Measurements from ENCODE around the gene SARS2. TPM values are rescaled to one million over a fixed set of nuclear protein-coding genes. Genes with fewer than 3 reads are reported as not detected.
"Not testable (repeated sequence)": the region's sequence is repeated elsewhere in the genome, so short reads cannot be mapped to it uniquely, and the experiment has no call there.

The SARS2 gene
- total RNA-seq, 1 experiment from 2014 or later: 26.7 TPM

GRCh38 chr19:38970664-38971532 is 40.3 kb upstream of the SARS2 start:
- no peaks in the 10 kb centered on the region for H3K27me3 ChIP-seq (ENCODE audit: low read length)
- no TSS peak for BruUV-seq (replicated peaks)
- H3K9ac ChIP-seq (ENCODE audit: low read length): no peak overlapping the region
- no peaks in the 10 kb centered on the region for H3F3A ChIP-seq (ENCODE audit: low read length, unreplicated experiment)
- no peaks in the 10 kb centered on the region for H3K4me1 ChIP-seq (ENCODE audit: insufficient read depth, low read length)
- ChIA-PET CTCF (no interaction called here), POLR2A (ENCODE audit: unreplicated experiment) (no interaction called here)
- H3K27ac ChIP-seq (ENCODE audit: low read length): no peak overlapping the region
- TF ChIP-seq EZH2 (IDR thresholded peaks at IDR 0.05; ENCODE audit: low read length, unreplicated experiment): no peak
- H3K9me2 ChIP-seq (replicated peaks; ENCODE audit: low read length): no peaks in the 10 kb centered on the region
- H3K79me2 ChIP-seq (ENCODE audit: low read length): no peaks in the 10 kb centered on the region
- DNase-seq (no peak), ATAC-seq (no peak)
- H4K20me1 ChIP-seq (ENCODE audit: low read length): no peaks in the 10 kb centered on the region
- H3K4me2 ChIP-seq (ENCODE audit: low read length): no peak overlapping the region
- no peak overlapping the region for H2AFZ ChIP-seq (ENCODE audit: low read length)
- H3K4me3 ChIP-seq (ENCODE audit: low read length): no peak overlapping the region
- H3K36me3 ChIP-seq (ENCODE audit: low read depth, low read length): no peaks in the 10 kb centered on the region
- H3K9me3 ChIP-seq (ENCODE audit: low read length): no peaks in the 10 kb centered on the region
- intact Hi-C loops (cut with micrococcal nuclease): no loop called here

- H3K4me1 ChIP-seq (ENCODE audit: insufficient read depth, low read length); H3F3A ChIP-seq (ENCODE audit: low read length, unreplicated experiment); H4K20me1 ChIP-seq (ENCODE audit: low read length); H3K36me3 ChIP-seq (ENCODE audit: low read depth, low read length); H3K27me3 ChIP-seq (ENCODE audit: low read length); H3K9ac ChIP-seq (ENCODE audit: low read length); H2AFZ ChIP-seq (ENCODE audit: low read length); H3K27ac ChIP-seq (ENCODE audit: low read length); H3K79me2 ChIP-seq (ENCODE audit: low read length); H3K4me3 ChIP-seq (ENCODE audit: low read length); ATAC-seq; POLR2A ChIA-PET (ENCODE audit: unreplicated experiment); H3K9me3 ChIP-seq (ENCODE audit: low read length); CTCF ChIA-PET; H3K9me2 ChIP-seq (replicated peaks; ENCODE audit: low read length); DNase-seq; BruUV-seq (replicated peaks); H3K4me2 ChIP-seq (ENCODE audit: low read length): not testable (repeated sequence)
- intact Hi-C loops (cut with micrococcal nuclease): loop anchor here (10.0 kb wide), 1 partner anchor 359 kb away; the partner anchor contains the start of gene LRFN1
Observed at GRCh38 chr19:38966149-38966548, 35.6 kb upstream of the SARS2 start.

GRCh38 chr19:38964738-38965137 is 34.2 kb upstream of the SARS2 start:
- Histone ChIP-seq H3K27ac (ENCODE audit: low read length) (no peak overlapping the region), H3F3A (ENCODE audit: low read length, unreplicated experiment) (no peaks in the 10 kb centered on the region), H2AFZ (ENCODE audit: low read length) (no peak overlapping the region), H3K9me2 (replicated peaks; ENCODE audit: low read length) (no peaks in the 10 kb centered on the region), H3K9ac (ENCODE audit: low read length) (no peak overlapping the region), H3K4me1 (ENCODE audit: insufficient read depth, low read length) (peaks cover 3% of the 10 kb centered on the region; the same call in 1 of the 2 replicates), H4K20me1 (ENCODE audit: low read length) (no peaks in the 10 kb centered on the region), H3K79me2 (ENCODE audit: low read length) (no peaks in the 10 kb centered on the region), H3K27me3 (ENCODE audit: low read length) (no peaks in the 10 kb centered on the region), H3K4me3 (ENCODE audit: low read length) (no peak overlapping the region), H3K4me2 (ENCODE audit: low read length) (no peak overlapping the region), H3K36me3 (ENCODE audit: low read depth, low read length) (no peaks in the 10 kb centered on the region), H3K9me3 (ENCODE audit: low read length) (no peaks in the 10 kb centered on the region)
- ATAC-seq (no peak), DNase-seq (no peak)
- TF ChIP-seq CTCF (conservative IDR thresholded peaks at IDR 0.05; ENCODE audit: low read depth, low read length) (no peak), EZH2 (IDR thresholded peaks at IDR 0.05; ENCODE audit: low read length, unreplicated experiment) (no peak), EZH2phosphoT487 (IDR thresholded peaks at IDR 0.05; ENCODE audit: borderline replicate concordance, low read length) (no peak)
- CTCF ChIA-PET: no interaction called here
- POLR2A ChIA-PET (ENCODE audit: unreplicated experiment): no interaction called here
- intact Hi-C loops (cut with micrococcal nuclease): loop anchor here (5.0 to 10.0 kb wide), 3 partner anchors 148 to 360 kb away; partner anchors contain the start of gene LRFN1
- BruUV-seq (replicated peaks): no TSS peak

All from PC-3 (cell line).